ENCODE data around the gene FRY. TPM values are rescaled to one million over a fixed set of nuclear protein-coding genes. Genes with fewer than 3 reads are reported as not detected.

FRY gene
- total and polyA plus RNA-seq, 2 of the 13 experiments (the other 11 are each of a cell fraction or from before 2014, with no cell fraction given), result 8.2 to 13.1 TPM

DNA sequence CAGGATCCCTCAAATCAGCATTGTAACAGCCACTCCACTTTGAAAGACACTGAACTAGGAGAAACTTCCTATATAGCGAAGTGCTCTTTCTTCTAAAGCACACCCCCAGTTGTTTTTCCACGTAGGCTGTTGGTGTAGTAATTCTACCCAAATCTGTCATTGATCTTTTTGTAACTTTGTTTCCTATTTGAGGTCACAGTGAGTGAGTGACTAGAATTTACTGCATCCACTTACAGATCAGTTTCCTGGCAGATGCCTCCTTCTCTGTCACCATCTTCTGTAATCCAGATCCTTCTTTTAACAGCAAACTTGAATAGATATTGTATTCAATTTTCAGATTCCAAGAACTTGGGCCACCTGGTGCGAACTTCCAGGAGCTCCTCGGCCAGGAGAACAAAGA is 268.3 kb downstream of the FRY start:
- no peaks in the 10 kb centered on the region; a peak in 1 of 5 replicates for H3K27me3 ChIP-seq (ENCODE audit: control insufficient read depth in 1 of 2, insufficient read depth in 2 of 2, low read length in 2 of 2)
- H3K4me3 ChIP-seq (replicated peaks in 1 of 3; ENCODE audit: insufficient read depth in 1 of 3, low read depth in 2 of 3, low read length in 3 of 3), result no peak overlapping the region
- POLR2A ChIA-PET, result no interaction called here
- 85% methylated on average over 4 of the region's 4 CpGs for WGBS (ENCODE audit: low lambda C conversion rate)
- no peaks in the 10 kb centered on the region for H3K9me3 ChIP-seq (ENCODE audit: low read length)
- no peak overlapping the region for H3K27ac ChIP-seq (ENCODE audit: extremely low read length, insufficient read depth, low read length)
- no peak overlapping the region for H3K9ac ChIP-seq (ENCODE audit: insufficient read depth, low read depth, low read length)
- H3K36me3 ChIP-seq (replicated peaks in 1 of 2; ENCODE audit: control insufficient read depth in 1 of 2, insufficient read depth in 2 of 2, low read length in 2 of 2), result peaks cover 2 to 3% of the 10 kb centered on the region in 2 experiments; a peak in 2 of 5 replicates
- no peaks in the 10 kb centered on the region for H3K79me2 ChIP-seq (ENCODE audit: insufficient read depth, low read length)
- BruUV-seq (replicated peaks), result no TSS peak
- DNase-seq (ENCODE audit: low spot score) (no peak), FAIRE-seq (no peak), ATAC-seq (no peak)
- H3K4me1 ChIP-seq (ENCODE audit: insufficient read depth, low read length), result peaks cover 27% of the 10 kb centered on the region
- CTCF ChIA-PET (ENCODE audit: low intra/inter-chr PET ratio, low total read pairs), result no interaction called here
- in situ Hi-C loops (cut with HindIII; ENCODE audit: extremely low pct_ligation_motif_present, low pct_unique_long_range_greater_than_20kb) (no loop called here), intact Hi-C loops (cut with micrococcal nuclease; ENCODE audit: unreplicated experiment) (no loop called here)
- H3K4me2 ChIP-seq (ENCODE audit: low read depth, low read length), result no peak overlapping the region
- no peaks in the 10 kb centered on the region for H4K20me1 ChIP-seq (ENCODE audit: insufficient read depth, low read length)
- no peak overlapping the region for H2AFZ ChIP-seq (ENCODE audit: low read length)
- TF ChIP-seq ZBTB8A (CRISPR knock-in tag; IDR thresholded peaks at IDR 0.05; ENCODE audit: borderline replicate concordance, low read depth), result no peak
- TF ChIP-seq ZIK1 (CRISPR knock-in tag; IDR thresholded peaks at IDR 0.05; ENCODE audit: borderline replicate concordance, low read depth), result no peak
- TF ChIP-seq AKNA (CRISPR knock-in tag; IDR thresholded peaks at IDR 0.05; ENCODE audit: borderline replicate concordance), result no peak
- TF ChIP-seq POLR2G (IDR thresholded peaks at IDR 0.05; ENCODE audit: low read depth, low read length), result no peak
- TF ChIP-seq ZNF296 (CRISPR knock-in tag; conservative IDR thresholded peaks at IDR 0.05), result no peak
- TF ChIP-seq, protein P1, sequence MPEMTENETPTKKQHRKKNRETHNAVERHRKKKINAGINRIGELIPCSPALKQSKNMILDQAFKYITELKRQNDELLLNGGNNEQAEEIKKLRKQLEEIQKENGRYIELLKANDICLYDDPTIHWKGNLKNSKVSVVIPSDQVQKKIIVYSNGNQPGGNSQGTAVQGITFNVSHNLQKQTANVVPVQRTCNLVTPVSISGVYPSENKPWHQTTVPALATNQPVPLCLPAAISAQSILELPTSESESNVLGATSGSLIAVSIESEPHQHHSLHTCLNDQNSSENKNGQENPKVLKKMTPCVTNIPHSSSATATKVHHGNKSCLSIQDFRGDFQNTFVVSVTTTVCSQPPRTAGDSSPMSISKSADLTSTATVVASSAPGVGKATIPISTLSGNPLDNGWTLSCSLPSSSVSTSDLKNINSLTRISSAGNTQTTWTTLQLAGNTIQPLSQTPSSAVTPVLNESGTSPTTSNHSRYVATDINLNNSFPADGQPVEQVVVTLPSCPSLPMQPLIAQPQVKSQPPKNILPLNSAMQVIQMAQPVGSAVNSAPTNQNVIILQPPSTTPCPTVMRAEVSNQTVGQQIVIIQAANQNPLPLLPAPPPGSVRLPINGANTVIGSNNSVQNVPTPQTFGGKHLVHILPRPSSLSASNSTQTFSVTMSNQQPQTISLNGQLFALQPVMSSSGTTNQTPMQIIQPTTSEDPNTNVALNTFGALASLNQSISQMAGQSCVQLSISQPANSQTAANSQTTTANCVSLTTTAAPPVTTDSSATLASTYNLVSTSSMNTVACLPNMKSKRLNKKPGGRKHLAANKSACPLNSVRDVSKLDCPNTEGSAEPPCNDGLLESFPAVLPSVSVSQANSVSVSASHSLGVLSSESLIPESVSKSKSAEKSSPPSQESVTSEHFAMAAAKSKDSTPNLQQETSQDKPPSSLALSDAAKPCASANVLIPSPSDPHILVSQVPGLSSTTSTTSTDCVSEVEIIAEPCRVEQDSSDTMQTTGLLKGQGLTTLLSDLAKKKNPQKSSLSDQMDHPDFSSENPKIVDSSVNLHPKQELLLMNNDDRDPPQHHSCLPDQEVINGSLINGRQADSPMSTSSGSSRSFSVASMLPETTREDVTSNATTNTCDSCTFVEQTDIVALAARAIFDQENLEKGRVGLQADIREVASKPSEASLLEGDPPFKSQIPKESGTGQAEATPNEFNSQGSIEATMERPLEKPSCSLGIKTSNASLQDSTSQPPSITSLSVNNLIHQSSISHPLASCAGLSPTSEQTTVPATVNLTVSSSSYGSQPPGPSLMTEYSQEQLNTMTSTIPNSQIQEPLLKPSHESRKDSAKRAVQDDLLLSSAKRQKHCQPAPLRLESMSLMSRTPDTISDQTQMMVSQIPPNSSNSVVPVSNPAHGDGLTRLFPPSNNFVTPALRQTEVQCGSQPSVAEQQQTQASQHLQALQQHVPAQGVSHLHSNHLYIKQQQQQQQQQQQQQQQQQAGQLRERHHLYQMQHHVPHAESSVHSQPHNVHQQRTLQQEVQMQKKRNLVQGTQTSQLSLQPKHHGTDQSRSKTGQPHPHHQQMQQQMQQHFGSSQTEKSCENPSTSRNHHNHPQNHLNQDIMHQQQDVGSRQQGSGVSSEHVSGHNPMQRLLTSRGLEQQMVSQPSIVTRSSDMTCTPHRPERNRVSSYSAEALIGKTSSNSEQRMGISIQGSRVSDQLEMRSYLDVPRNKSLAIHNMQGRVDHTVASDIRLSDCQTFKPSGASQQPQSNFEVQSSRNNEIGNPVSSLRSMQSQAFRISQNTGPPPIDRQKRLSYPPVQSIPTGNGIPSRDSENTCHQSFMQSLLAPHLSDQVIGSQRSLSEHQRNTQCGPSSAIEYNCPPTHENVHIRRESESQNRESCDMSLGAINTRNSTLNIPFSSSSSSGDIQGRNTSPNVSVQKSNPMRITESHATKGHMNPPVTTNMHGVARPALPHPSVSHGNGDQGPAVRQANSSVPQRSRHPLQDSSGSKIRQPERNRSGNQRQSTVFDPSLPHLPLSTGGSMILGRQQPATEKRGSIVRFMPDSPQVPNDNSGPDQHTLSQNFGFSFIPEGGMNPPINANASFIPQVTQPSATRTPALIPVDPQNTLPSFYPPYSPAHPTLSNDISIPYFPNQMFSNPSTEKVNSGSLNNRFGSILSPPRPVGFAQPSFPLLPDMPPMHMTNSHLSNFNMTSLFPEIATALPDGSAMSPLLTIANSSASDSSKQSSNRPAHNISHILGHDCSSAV (CRISPR knock-in tag; IDR thresholded peaks at IDR 0.05; ENCODE audit: borderline replicate concordance), result no peak
- no peak for TF ChIP-seq ZNF776 (CRISPR knock-in tag; IDR thresholded peaks at IDR 0.05)
- no peak for TF ChIP-seq NCOA2 (CRISPR knock-in tag; IDR thresholded peaks at IDR 0.05)
- no peak for TF ChIP-seq MED1 (CRISPR knock-in tag; IDR thresholded peaks at IDR 0.05)
- no peak for TF ChIP-seq ZNF496 (CRISPR knock-in tag; IDR thresholded peaks at IDR 0.05; ENCODE audit: insufficient replicate concordance)
- no peak for TF ChIP-seq ATF1 (CRISPR knock-in tag; IDR thresholded peaks at IDR 0.05)
- no peak for TF ChIP-seq ZNF3 (CRISPR knock-in tag; IDR thresholded peaks at IDR 0.05)
- TF ChIP-seq ZC3H4 (CRISPR knock-in tag; IDR thresholded peaks at IDR 0.05; ENCODE audit: borderline replicate concordance), result no peak

Measured in HepG2 (cell line).